ENCODE results near the gene GABRA5. TPM values are rescaled to one million over a fixed set of nuclear protein-coding genes. Genes with fewer than 3 reads are reported as not detected.

Gene GABRA5
- total RNA-seq, 4 donors from 2014 or later, result not detected

DNA sequence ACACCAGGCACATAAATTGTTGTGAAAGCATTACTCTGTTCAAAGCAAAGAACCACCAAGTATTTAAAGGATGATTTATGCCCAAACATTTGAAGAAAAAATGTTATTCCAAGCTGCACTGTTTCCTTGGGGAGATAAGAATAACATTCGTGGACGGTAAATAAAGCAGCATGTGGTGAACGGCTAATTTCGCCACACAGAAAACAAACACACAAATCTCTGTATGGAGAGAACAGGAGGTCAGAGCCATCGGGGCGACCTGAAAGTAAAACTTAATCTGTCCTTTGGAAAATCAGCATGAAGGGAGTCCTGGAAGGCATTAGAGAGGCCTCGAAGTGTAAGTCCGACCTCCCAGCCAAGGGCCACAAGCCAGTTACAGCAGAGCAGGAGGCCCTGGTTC is 77.0 kb downstream of the GABRA5 start:
- intact Hi-C loops (cut with DNase I; ENCODE audit: low total_unique reads), result loop anchor here (10.0 kb wide), 1 partner anchor 61 kb away; no protein-coding TSS in a partner anchor
- TF ChIP-seq POLR2A (IDR thresholded peaks at IDR 0.05), result no peak
- TF ChIP-seq, protein P1, sequence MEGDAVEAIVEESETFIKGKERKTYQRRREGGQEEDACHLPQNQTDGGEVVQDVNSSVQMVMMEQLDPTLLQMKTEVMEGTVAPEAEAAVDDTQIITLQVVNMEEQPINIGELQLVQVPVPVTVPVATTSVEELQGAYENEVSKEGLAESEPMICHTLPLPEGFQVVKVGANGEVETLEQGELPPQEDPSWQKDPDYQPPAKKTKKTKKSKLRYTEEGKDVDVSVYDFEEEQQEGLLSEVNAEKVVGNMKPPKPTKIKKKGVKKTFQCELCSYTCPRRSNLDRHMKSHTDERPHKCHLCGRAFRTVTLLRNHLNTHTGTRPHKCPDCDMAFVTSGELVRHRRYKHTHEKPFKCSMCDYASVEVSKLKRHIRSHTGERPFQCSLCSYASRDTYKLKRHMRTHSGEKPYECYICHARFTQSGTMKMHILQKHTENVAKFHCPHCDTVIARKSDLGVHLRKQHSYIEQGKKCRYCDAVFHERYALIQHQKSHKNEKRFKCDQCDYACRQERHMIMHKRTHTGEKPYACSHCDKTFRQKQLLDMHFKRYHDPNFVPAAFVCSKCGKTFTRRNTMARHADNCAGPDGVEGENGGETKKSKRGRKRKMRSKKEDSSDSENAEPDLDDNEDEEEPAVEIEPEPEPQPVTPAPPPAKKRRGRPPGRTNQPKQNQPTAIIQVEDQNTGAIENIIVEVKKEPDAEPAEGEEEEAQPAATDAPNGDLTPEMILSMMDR (IDR thresholded peaks at IDR 0.05), result no peak
- WGBS, 2 donors, result 60 to 69% methylated on average over 8 of the region's 8 CpGs
- DNase-seq (ENCODE audit: low spot score in 2 of 2), result no peak
- no peak overlapping the region for H3K4me3 ChIP-seq (ENCODE audit: low read depth, poor library complexity, severe bottlenecking)

DNA sequence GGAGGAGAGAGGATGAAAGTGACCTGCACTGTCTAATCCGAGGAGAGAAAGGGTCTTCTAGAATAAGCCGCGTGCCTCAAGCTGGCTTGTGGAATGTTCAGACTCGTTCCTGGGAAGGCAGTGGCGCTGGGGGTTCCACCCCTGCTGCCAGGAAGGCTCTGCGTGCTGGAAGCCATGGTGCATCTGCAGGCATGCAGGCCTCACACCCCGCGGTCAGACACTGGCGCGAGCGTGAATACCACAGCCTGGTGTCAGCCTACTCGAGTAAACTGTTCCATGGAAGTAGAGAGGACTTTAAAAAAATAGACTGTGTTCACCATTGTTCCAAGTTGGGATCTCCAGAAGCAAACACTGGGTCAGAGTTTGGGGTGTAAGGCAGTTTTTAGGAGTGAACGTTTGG is 78.2 kb downstream of the GABRA5 start:
- no peak for TF ChIP-seq POLR2A (IDR thresholded peaks at IDR 0.05)
- TF ChIP-seq, protein P1 (IDR thresholded peaks at IDR 0.05), result no peak
- intact Hi-C loops (cut with DNase I; ENCODE audit: low total_unique reads), result loop anchor here (10.0 kb wide), 1 partner anchor 60 kb away; no protein-coding TSS in a partner anchor
- H3K4me3 ChIP-seq (ENCODE audit: low read depth, poor library complexity, severe bottlenecking), result no peak overlapping the region
- no peak for DNase-seq (ENCODE audit: low spot score in 2 of 2)
- 82 to 87% methylated on average over 13 of the region's 13 CpGs for WGBS, 2 donors

DNA sequence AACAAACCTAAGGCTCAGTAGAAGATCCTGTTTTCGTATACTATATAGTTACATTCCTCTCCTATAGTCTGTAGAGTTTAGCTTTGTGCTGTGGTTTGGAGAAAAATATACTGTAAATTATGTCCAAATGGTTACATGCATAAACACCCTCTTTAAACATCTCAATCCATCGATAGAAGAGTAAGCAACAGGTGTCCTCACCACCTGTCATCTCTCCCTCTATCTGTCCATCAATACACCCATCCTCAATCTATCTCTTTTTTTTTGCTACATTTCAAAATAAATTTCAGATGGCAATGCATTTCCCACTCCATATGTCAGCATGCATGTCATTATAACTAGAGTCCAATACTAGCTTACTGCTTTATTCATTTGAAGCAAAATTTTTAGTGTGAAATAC is 83.1 kb downstream of the GABRA5 start:
- no peak for DNase-seq (ENCODE audit: low spot score in 2 of 2)
- TF ChIP-seq, protein P1 (IDR thresholded peaks at IDR 0.05), result no peak
- no peak for TF ChIP-seq POLR2A (IDR thresholded peaks at IDR 0.05)
- intact Hi-C loops (cut with DNase I; ENCODE audit: low total_unique reads), result no loop called here
- 75 to 77% methylated on average over 2 of the region's 2 CpGs for WGBS, 2 donors
- H3K4me3 ChIP-seq (ENCODE audit: low read depth, poor library complexity, severe bottlenecking), result no peak overlapping the region

DNA sequence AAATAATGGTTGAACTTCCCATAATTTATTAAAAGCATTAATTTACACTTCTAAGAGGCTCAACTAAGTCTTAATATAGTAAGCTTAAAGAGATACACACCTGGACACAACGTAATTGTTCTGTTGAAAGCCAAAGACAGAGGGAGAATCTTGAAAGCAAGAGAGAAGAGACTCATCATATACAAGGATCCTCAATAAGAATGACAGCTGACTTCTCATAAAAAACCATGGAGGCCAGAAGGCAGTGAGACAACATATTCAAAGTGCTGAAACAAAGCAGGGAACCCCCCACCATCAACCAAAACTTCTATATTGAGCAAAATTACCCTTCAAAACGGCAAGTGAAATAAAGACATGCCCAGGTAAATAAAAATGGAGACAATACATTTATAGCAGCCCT is 87.5 kb downstream of the GABRA5 start:
- no peak overlapping the region for H3K4me3 ChIP-seq (ENCODE audit: low read depth, poor library complexity, severe bottlenecking)
- 49 to 54% methylated on average over 2 of the region's 2 CpGs for WGBS, 2 donors
- intact Hi-C loops (cut with DNase I; ENCODE audit: low total_unique reads), result no loop called here
- no peak for DNase-seq (ENCODE audit: low spot score in 2 of 2)
- TF ChIP-seq, protein P1 (IDR thresholded peaks at IDR 0.05), result no peak
- TF ChIP-seq POLR2A (IDR thresholded peaks at IDR 0.05), result no peak

DNA sequence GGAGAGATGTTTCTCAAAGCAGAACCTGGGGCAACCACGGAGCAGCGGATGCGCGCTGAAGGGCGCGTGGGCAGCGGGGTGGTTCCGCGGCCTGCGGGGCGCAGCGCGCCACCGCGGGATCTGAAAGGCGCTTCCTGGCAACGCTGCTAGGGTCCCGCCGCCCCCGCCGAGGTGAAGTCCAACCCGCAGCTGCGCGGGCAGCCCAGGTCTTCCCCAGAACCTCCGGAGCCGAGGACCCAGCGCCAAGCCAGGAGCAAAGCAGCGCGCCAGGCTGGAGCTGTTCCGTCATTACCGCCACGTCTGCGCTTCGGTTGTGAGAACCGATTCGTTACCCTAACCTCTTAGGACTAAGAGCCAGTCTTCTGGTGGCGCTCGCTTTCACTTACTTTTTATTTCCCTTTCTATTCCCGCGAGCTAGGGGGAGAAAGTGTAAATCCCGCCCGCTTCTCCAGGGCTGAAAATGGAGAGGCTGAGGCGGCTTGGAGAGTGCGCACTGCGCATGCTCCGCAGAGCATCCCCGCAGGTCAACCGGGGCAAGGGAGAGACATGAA is 100.9 kb downstream of the GABRA5 start:
- TF ChIP-seq POLR2A (IDR thresholded peaks at IDR 0.05), result no peak
- TF ChIP-seq, protein P1 (IDR thresholded peaks at IDR 0.05), result no peak
- WGBS, 2 donors, result 2 to 4% methylated on average over 48 of the region's 48 CpGs
- intact Hi-C loops (cut with DNase I; ENCODE audit: low total_unique reads), result no loop called here
- DNase-seq (ENCODE audit: low spot score in 2 of 2), result no peak
- no peak overlapping the region for H3K4me3 ChIP-seq (ENCODE audit: low read depth, poor library complexity, severe bottlenecking)

DNA sequence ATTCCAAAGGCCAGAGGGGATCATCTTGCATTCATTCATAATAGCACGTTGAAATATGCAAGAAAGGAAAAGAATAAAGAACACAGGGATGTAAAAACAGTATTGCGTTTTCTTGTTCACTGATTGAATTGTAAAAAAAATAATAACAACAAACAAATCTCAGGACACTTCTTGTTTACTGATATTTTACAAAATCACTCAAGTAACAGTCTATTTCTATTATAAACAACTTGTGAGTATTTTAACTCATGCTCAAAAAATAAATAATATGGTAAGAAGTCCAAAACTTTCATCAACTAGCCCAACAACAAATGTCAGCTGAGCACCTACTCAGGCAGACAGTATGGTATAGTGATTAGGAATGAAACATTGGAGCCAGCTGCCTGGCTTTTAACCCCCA is 101.9 kb downstream of the GABRA5 start:
- 62 to 63% methylated on average over 2 of the region's 2 CpGs for WGBS, 2 donors
- TF ChIP-seq POLR2A (IDR thresholded peaks at IDR 0.05), result no peak
- TF ChIP-seq, protein P1 (IDR thresholded peaks at IDR 0.05), result no peak
- no peak overlapping the region for H3K4me3 ChIP-seq (ENCODE audit: low read depth, poor library complexity, severe bottlenecking)
- no peak for DNase-seq (ENCODE audit: low spot score in 2 of 2)
- intact Hi-C loops (cut with DNase I; ENCODE audit: low total_unique reads), result no loop called here
